ENCODE data around the gene TRAPPC13.

TRAPPC13 gene

DNA sequence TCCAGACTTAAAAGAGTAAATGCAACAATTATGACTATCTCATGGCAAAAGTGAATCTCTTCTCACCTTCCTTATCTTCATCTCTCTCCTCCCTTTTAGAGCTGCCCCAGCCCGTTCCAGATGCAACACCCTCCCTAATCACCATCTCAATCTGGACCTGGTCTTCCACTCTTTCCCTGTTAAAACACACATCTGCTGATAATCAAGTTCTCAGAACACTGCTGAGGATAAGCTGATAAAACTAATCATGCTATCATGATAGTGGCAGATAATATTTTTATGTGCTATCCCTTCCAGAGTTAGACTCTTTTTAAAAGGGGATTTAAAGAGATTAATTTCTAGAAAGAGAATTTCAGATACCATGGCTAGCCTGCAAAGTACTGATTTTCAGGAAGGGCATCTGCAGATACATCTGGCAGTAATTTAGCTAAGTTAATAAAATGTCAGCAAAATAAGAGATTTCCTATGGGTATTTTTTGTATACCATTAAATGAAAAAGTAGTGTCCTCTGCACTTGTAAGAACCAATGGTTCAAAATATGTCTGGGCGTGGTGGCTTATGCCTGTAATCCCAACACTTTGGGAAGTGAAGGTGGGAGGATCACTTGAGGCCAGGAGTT is 79.9 kb downstream of the TRAPPC13 start:
- DNase-seq, result no peak
- Mint-ChIP-seq H3K4me3 (no peak overlapping the region), H3K27me3 (no peaks in the 10 kb centered on the region), H3K9me3 (no peaks in the 10 kb centered on the region), H3K4me1 (ENCODE audit: low read depth) (peaks cover 6% of the 10 kb centered on the region), H3K36me3 (ENCODE audit: low read depth) (peaks cover 66% of the 10 kb centered on the region), H3K27ac (no peak overlapping the region)

DNA sequence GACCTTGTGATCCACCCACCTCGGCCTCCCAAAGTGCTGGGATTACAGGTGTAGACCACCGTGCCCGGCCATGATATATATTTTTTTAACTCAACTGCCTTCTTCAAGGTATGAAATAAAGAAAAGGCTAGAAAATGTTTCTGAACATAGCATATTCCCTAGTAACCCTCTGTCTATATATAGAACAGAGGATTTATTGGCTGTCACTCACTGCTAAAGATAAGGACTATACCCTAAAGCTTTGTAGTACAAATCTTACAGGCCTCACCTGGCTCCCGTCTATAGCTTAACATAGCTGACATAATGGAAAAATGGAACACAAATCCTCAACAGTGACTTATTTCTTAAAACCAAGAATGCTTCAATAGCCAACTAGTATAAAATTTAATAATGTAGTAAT is 82.8 kb downstream of the TRAPPC13 start:
- H3K27me3 Mint-ChIP-seq, result no peaks in the 10 kb centered on the region
- H3K9me3 Mint-ChIP-seq, result no peaks in the 10 kb centered on the region
- peaks cover 66% of the 10 kb centered on the region for H3K36me3 Mint-ChIP-seq (ENCODE audit: low read depth)
- H3K4me1 Mint-ChIP-seq (ENCODE audit: low read depth), result peaks cover 18% of the 10 kb centered on the region
- no peak overlapping the region for H3K27ac Mint-ChIP-seq
- no peak for DNase-seq
- no peak overlapping the region for H3K4me3 Mint-ChIP-seq

DNA sequence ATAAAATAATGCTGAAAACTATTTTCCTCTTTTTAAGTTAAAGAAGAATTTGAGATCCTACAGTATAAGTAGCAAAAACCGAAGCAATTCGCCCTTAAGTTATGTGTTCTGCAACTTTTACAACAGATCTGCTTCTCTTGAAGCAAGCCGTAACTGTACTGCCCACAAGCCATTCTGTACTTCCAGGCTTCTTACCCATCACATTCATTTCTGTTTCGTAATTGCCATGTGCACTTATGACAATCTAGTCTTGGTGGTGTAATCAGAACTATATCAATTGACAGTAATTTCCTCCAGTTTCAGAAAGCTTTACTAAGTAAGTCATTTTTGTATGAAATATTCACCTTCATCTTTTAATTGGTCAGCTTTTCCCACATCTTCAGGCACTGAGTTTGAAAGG is 83.3 kb downstream of the TRAPPC13 start:
- Mint-ChIP-seq H3K9me3 (no peaks in the 10 kb centered on the region), H3K4me3 (no peak overlapping the region), H3K36me3 (ENCODE audit: low read depth) (peaks cover 65% of the 10 kb centered on the region), H3K27ac (no peak overlapping the region), H3K4me1 (ENCODE audit: low read depth) (peaks cover 19% of the 10 kb centered on the region), H3K27me3 (no peaks in the 10 kb centered on the region)
- DNase-seq, result no peak

All from activated T-cell treated with anti-CD3 and anti-CD28 coated beads, Interleukin-2, amount 50 U/mL, for 24 hours (primary cell).